GM20000 (cell line): ENCODE measurements around the gene COQ3.
"Not testable (repeated sequence)": the region's sequence is repeated elsewhere in the genome, so short reads cannot be mapped to it uniquely, and the experiment has no call there.

Experiments
- DNase-seq: peaks from one replicate; pipeline ENCODE4 v3.0.0; 2012; ENCODE audit warnings: low spot score
- CTCF ChIP-seq: IDR thresholded peaks from 2 replicates; pipeline ENCODE4 v1.5.1; 2012; ENCODE audit warnings: mild to moderate bottlenecking, control low read depth; ENCODE audit errors: extremely low read depth, missing control alignments

COQ3 gene

GRCh38 chr6:99348288-99349170, 45.5 kb downstream of the COQ3 start:
- no peak for DNase-seq
- no peak for TF ChIP-seq CTCF

- DNase-seq, result no peak
- TF ChIP-seq CTCF, result no peak
These were observed 46.2 kb downstream of the COQ3 start for GRCh38 chr6:99347804-99348203.

- no peak for TF ChIP-seq CTCF
- no peak for DNase-seq
These were observed 47.4 kb downstream of the COQ3 start for GRCh38 chr6:99346595-99346994.

GRCh38 chr6:99345164-99345563, 48.8 kb downstream of the COQ3 start:
- no peak for DNase-seq
- TF ChIP-seq CTCF, result no peak

- no peak for DNase-seq
- TF ChIP-seq CTCF, result no peak
These were observed 49.7 kb downstream of the COQ3 start for GRCh38 chr6:99344289-99344688.

- DNase-seq, result no peak
- no peak for TF ChIP-seq CTCF
These were observed 52.0 kb downstream of the COQ3 start for GRCh38 chr6:99341862-99342455.

- TF ChIP-seq CTCF, result no peak
- no peak for DNase-seq
These were observed 55.8 kb downstream of the COQ3 start for GRCh38 chr6:99338188-99338587.

GRCh38 chr6:99335298-99335697, 58.7 kb downstream of the COQ3 start:
- not testable (repeated sequence) for DNase-seq
